NK-92 (cell line): ENCODE results near the gene TEK.

Source experiments
- DNase-seq: peaks from one replicate; lab custom pipeline; 2025; ENCODE audit not compliant: unreplicated experiment; lab: John Stamatoyannopoulos, UW

TEK gene

GRCh38 chr9:27118916-27119315, 9.9 kb downstream of the TEK start:
- no peak for DNase-seq

- no peak for DNase-seq
Observed at GRCh38 chr9:27124151-27124550, 15.1 kb downstream of the TEK start.

DNA sequence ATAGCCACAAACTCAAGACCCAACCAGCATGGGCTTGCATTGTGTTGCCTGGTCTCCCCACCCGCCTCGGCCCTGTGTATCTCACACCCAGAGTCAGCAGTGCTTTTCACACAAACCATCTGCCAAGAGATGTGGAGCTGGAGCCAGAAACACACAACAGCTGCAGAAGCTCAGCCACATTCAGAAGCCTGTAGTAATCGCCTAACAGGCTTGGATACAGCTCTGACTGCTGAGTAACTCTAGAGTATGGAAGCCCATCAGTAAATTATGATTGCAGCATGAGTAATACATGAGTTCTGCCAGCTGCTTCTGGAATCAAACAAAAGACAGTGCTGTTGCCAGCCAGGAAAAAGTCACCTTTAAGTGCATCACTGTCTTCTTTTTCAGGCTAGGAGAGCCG, 16.0 kb downstream of the TEK start:
- no peak for DNase-seq

- DNase-seq, result no peak
Observed at GRCh38 chr9:27125936-27126335, 16.9 kb downstream of the TEK start.

DNA sequence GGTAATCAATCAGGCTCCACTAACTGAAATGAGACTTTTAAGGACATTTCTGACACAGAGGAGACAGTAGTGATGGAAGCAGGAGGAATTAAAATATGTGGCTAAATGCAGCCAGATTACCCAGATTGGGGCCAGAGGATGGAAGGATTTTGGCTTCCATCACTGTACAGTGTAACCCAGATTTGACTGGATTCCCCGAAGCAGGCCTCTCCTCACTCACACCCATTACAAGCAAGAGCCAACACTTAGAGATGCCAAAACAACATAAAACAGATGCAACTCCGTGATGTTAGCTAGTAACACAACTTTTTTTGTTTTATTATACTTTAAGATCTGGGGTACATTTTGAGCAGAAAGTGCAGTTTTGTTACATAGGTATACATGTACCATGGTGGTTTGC, 17.6 kb downstream of the TEK start:
- DNase-seq, result no peak

DNA sequence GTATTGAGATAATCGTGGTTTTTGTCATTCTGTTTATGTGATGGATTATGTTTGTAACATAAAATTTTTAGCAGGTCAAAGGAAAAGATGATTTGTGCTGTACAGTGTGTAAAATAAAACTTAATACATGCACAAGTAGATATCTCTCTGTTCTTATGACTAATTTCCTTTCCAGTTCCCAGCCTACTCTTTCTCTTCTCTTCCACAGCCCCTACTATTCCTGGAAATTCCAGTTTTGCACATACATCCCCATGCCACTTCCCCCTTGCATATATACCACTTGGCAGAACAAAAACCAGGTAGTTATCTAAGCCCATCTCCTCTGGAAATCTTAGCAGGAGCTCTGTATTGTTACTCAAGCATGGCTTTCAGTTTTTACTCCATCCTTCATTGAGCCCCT, 20.2 kb downstream of the TEK start:
- DNase-seq, result no peak

DNA sequence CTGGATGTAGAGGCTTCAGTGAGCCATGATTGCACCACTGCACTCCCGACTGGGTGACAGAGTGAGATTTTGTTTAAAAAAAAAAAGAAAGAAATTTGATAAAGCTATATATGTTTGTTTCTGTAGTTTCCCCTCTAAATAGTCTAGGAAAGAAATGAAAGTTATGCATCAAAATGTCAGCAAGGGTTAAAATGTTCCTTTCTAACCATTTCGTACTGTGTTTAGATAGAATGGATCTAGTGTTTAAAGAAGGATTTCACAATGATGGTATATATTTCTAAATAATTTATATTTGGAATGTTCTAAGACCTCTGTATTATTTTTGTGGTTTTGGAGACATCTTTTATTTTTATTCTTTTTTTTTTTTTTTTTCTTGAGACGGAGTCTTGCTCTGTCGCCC, 22.7 kb downstream of the TEK start:
- no peak for DNase-seq

DNA sequence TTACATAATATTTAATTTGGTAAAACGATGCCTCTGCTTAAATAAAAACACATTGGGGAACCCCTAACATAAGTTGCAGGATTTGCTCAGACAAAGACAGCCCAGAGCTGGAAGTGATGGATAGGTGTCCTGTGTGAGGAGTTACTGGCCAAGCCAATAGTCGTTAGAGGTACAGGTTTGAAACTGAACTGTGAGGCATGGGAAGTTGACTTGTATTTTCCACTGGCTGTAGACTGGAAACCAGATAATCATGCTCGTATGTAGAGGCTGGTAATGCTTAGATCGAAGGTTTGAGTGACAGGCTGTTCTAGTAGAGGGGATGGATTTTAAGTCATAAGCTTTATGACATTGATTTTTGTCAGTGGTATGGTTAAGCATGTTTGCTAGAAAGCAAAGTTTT, 24.8 kb downstream of the TEK start:
- no peak for DNase-seq

GRCh38 chr9:27142299-27142930, 33.4 kb downstream of the TEK start:
- DNase-seq, result no peak

DNA sequence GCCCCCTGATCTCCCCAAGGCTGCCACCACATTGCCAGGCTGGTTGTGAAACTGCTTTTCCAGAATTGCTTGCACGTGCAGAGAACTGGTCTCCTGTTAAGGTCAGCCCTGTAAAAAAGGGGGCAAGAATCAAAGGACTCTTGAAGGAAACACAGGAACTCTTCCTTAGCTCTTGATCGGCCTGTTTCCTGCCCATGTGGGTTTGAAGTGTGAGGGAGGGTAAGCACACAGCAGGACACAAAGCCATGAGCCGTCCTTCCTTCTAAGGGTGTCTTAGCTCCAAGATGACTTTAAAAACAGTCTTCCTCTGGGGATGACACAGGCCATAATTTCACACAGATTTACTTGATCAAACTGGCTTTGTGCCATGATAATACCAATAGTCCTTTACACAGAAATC, 36.1 kb downstream of the TEK start:
- DNase-seq, result no peak

DNA sequence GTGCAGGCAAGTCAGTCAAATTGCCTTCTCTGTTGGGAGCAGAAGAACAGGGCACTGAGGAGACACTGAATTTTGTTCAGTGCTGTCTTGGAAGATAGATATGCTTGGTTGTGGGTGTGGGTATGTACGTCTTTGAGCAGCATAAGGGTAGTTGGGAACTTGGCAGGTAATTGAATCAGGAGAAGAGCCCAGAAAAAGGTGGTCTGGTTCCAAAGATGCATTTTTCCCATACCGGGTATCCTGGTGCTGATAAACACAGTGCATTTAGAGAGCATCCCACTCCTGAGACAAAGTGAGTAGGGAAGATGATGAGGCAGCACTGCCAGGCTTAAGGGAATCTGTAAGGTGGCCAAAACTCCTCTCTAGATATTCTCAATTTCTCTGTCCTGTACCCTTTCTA, 40.6 kb downstream of the TEK start:
- DNase-seq, result no peak

DNA sequence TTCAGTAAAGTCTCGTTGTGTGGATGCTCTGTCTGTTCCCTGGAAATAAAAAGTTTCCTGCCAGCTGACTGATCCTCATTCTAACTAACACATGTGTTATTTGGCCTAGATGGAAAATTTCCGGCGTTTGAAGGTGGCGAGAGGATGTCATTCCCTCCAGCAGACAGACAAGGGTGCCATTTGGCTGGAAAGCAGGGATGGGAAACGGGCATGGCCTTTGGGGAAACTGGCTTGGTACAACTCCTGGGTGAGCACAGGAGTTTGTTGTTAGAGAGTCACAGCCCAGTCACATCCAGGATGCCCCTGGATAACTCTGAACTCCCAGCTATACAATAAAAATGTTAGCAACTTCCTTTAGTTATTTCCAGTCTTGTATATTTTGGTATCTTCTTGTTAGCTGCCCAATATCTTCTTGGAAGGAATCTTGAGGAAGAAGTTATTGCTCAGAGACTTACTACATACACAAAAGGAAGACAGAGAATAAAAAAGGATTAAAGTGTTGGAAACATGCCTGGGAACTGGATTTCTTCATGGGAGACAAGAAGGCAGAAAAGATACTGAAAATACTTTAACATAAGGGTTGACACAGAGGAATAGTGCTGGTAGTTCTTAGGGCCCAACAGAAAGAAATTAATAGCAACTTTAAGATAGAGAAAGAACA, 41.9 kb downstream of the TEK start:
- no peak for DNase-seq

DNA sequence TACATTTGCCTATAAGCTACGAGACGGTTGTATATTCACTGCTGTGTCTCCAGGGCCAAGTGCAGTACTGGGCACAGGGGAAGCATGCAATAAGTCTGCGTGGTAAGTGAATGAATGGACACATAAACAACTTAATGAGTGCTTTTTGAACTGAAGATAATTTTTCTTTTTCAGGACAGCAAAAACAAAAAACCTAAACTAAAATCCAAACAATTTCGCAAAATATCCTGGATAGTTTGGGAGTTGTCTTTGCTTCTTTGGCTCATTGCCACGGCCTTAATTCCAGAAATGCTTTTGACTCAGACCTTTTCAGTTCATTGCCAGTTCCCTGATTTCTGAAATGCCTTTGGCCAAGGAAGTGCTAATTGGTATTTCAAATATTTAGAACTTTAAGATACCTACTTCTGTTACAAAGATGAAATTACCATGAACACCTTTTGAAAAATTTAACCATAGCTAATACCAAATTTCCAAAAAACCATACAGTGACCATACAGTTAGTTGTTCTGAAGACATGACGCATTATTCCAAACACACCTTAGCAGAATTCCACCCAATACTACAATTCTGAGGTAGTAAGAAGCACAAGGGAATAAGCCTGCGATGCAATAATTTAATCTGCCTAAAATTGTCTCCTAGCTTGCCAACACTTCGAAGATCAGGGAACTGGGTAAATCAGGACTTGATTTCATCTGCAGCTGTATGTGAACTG, 42.8 kb downstream of the TEK start:
- DNase-seq, result no peak

- DNase-seq, result no peak
Observed at GRCh38 chr9:27152405-27152718, 43.3 kb downstream of the TEK start.

GRCh38 chr9:27154908-27155307, 45.9 kb downstream of the TEK start:
- no peak for DNase-seq

GRCh38 chr9:27157097-27157496, 48.1 kb downstream of the TEK start:
- DNase-seq, result no peak

DNA sequence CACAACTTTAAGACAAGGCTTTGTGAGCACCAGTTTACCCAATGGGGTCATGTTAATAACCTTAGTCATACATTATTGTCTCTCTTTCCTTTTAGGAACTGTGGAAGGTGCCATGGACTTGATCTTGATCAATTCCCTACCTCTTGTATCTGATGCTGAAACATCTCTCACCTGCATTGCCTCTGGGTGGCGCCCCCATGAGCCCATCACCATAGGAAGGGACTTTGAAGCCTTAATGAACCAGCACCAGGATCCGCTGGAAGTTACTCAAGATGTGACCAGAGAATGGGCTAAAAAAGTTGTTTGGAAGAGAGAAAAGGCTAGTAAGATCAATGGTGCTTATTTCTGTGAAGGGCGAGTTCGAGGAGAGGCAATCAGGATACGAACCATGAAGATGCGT, 48.7 kb downstream of the TEK start:
- no peak for DNase-seq

DNA sequence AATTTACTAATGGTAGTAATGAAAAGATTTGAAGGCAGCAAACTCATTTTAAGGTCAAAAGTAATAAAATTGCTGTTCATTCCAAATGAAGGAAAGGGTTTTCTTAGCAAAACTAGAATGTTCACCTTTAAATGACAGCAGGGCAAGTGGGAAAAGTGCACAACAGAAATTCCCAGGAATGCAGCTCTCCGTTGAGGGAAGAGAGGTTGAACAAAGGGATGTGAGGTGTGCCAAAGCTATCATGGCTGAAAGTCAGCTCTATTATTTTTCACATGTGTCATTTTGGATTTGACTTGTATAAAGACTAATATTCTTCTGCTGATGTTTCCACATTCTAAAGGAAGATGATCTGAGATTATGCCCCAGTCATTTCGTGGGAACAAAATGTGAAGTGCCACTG, 51.6 kb downstream of the TEK start:
- DNase-seq, result no peak

DNA sequence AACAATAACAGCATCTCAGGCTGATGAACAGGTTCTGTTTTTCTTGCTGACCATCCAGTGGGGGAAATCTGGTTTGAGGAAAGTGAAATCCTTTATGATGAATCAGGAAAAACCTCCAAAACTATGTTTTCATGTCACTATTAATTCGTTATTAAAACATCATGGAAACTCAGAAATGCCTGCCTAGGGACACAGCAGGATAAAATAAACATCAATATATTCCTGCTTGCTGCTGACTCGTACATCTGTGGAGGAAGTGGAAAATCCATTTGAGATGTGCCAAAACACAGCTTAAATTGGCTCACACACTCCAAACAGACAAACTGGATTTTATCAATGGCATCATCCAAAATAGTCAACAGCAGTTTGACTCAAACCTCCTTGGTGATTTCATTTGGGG, 53.0 kb downstream of the TEK start:
- DNase-seq, result no peak

- DNase-seq, result no peak
Observed at GRCh38 chr9:27165068-27165467, 56.0 kb downstream of the TEK start.

DNA sequence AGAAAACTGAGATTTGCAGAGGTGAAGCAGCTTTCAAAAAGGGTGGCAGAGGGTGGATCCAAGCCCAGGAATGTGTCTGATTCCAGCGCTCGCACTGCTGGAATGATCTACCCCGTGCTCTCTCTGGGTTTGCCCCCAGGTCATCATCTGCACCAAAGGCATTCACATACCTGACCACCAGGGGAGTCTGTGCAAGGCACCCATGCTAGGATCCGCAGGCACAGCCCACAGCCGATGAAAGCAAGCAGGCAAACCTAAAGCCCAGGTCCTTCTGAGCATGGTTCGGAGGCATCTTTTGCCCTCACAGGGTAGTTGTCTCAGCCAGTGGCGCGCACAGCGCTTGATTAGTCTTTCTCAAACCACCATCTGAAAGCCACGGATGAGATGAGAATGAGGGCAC, 56.6 kb downstream of the TEK start:
- DNase-seq, result no peak

DNA sequence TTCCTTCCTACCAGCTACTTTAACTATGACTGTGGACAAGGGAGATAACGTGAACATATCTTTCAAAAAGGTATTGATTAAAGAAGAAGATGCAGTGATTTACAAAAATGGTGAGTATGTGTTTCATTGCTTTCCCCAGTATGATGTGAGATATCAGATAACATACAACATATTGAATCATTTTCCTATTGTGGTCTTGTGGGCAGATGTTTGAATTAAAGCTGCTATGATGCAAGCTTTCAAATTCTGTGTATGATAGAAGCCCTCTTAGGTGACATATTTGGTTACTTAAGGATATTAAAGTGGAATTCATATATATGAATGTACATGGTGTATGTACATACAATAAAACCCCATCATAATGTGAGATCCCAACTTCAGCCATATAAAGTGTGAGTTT, 59.5 kb downstream of the TEK start:
- no peak for DNase-seq

DNA sequence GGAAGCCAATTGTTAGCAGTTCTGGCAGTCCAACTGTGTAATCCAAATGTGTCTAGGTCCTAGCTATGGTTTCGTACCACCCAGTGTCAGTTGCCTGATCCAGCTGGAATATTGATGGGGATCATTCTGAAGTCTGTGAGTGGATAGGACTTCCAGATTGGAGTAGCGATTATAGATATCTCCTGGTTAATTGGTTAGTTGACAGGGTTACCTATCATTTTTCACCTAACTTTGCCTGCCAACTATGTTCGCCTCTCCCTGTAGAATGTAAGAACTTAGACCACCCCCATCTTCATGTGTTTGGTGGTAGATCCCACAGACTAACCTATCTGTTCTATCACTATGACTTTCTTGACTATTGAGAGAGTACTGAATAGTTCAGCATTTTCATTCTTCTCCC, 59.9 kb downstream of the TEK start:
- no peak for DNase-seq
